Eye (tissue), 1 donor: ENCODE results near the gene TMPRSS11B.
"Not testable (repeated sequence)": the region's sequence is repeated elsewhere in the genome, so short reads cannot be mapped to it uniquely, and the experiment has no call there.

Source experiments
- DNase-seq: peaks from one replicate; pipeline ENCODE4 v3.0.0-alpha.2; 2015

The TMPRSS11B gene, protein sequence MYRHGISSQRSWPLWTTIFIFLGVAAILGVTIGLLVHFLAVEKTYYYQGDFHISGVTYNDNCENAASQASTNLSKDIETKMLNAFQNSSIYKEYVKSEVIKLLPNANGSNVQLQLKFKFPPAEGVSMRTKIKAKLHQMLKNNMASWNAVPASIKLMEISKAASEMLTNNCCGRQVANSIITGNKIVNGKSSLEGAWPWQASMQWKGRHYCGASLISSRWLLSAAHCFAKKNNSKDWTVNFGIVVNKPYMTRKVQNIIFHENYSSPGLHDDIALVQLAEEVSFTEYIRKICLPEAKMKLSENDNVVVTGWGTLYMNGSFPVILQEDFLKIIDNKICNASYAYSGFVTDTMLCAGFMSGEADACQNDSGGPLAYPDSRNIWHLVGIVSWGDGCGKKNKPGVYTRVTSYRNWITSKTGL

DNA sequence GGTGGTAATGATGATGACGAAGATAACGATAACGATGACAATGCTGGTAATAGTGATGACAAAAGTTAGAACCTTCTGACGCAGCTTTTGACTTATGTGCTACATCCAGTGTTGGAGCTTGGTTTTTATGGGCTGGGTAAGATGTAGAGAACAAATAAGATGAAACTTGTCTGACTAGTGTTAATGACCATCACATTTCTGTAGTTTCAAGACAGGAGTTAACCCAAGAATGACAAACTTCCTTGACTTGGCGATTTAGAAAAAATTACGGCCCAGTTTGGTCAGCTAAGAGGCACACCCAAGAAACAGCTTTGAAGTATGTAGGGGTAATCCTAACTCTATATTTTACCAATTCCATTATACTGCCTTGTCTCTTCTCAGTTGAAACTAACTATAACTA is at the start of gene TMPRSS11B:
TSS of gene TMPRSS11B (minus strand) at position 101 of the 400 bp plus-strand sequence. CDS start 136 bp downstream, outside the sequence.
- no peak for DNase-seq

DNA sequence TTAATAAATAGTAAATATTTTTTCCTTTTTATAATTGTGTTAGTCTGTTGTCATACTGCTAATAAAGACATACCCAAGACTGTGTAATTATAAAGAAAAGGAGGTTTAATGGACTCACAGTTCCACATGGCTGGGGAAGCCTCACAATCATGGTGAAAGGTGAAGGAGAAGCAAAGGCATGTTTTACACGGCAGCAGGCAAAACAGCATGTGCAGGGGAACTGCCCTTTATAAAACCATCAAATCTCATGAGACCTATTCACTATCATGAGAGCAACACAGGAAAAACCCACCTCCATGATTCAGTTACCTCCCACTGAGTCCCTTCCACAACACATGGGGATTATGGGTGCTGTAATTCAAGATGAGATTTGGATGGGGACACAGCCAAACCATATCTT is 45.8 kb upstream of the TMPRSS11B start:
- DNase-seq: no peak

DNA sequence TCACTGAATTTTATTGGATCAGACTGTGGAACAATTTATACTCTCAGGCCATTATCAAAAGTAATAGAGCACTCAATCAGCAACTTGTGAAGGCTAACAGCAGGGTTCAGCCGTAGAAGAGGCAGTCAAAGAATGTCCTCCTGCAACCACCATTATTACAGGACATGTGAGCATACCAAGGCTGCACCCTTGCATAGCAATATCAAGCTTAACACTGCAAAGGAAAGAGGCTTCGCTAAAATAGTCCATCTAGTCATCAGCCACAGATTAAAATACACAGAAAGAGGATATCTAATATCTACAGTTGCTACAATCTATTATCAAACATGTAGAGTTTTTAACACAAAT is 42.9 kb upstream of the TMPRSS11B start:
- no peak for DNase-seq

DNA sequence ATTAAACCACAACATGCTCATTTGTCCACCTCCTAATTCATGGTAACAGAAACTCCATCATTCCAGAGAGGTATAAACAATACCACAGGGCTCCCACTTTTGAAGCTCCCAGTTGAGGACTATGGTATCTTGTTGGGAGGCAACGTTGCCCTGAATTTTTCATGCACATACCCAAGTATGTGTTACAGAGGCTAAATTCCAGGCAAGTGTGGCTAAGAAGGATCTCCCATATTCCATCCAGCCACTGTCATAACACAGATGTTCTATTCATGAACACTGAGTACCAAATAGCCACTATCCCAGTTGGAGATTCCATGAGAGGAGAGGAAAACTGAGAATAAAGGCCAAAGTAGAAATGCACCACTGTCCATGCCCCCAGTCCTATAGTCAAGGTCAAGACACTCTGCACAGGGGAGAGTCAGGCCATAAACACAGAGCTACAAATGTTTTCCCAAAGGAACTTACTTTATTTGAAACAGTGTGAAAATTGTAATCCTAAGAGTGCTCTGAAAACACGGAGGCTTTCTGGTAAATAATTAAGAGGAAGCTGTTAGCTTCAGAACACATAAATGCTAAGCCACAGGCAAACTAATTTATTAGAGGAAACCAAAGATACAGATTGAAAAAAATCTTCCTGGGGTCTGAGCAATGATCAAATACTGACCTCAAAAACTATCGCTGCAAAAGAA is 42.4 kb upstream of the TMPRSS11B start:
- DNase-seq: no peak

DNA sequence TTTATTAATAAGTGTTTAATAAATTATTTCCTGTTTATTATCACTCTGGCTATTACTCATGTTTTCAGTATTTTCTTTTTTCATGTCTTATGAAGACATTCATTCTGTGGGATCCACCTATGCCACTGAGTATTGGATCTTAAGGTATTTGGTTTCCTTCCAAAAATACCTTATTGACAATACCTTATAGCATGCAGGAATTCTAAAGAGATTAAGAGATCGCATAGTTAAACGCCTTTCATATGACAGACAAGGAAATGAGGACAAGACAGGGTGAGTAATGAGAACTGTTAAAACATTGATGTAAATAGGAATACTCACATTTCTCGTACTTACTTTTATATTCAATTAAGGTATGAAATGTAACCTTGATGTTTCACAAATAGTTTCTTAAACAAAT is 38.2 kb upstream of the TMPRSS11B start:
- DNase-seq: no peak

DNA sequence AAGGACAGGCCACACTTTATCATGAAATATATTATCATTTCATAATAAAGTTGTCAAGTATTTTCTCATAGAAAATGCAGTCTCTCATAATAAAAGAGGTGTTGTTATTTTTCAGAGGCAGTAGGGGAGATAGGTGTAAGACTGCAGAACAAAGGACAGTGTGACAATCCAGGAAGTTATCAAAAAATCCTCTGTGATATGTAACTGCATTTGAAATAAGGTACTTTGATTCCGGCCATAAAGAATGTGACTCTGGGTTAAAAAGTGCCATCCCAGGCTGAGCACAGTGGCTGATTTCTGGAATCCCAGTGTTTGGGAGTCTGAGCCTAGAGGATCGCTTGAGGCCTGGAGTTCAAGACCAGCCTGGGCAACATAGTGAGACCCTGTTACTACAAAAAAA is 37.6 kb upstream of the TMPRSS11B start:
- DNase-seq: no peak

DNA sequence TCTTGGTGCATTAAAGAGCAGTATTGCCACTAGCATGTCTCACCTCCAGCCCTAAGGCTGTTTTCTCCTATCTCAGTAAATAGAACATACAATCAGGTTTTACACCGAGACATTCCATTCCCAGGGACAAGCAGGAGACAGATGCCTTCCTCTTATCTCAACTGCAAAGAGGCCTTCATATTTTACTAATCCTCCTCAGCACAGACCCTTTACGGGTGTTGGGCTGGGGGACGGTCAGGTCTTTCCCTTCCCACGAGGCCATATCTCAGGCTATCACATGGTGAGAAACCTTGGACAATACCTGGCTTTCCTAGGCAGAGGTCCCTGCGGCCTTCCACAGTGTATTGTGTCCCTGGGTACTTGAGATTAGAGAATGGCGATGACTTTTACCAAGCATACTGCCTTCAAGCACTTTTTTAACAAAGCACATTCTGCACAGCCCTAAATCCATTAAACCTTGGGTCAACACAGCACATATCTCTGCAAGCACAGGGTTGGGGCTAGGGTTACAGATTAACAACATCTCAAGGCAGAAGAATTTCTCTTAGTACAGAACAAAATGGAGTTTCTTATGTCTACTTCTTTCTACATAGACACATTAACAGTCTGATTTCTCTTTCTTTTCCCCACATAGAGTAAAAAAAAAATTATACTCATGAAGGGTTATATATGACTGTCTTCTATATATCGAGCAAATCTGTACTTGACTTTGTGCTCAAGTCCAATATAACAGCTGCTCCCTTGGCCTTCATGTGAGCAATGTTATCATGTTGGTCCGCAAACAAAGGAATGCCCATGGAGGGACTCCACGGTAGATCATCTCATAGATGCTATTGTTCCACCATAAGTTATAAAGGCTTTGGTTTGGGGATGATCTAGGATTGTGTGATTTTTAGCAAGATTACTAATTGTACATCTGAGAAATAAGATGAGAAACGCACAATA is 36.6 kb upstream of the TMPRSS11B start:
- DNase-seq: not testable (repeated sequence)

DNA sequence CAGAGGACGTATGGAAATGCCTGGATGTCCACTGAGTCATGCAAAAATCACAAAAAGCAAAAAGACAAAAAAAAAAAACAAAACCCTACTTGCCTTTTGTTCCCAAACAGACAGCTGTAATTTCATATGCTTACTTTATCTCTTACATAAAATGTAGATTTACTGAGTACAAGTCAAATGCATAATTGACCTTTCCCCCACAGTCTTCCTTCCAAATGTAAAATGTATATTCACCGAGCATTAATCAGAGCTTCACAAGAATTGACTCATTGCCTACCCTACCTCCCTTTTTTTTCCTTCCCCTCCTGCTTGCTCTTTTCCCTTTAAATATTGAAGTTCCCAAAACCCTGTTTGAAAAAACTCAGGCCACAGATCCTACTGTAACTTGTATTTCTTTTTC is 32.5 kb upstream of the TMPRSS11B start:
- DNase-seq: no peak

DNA sequence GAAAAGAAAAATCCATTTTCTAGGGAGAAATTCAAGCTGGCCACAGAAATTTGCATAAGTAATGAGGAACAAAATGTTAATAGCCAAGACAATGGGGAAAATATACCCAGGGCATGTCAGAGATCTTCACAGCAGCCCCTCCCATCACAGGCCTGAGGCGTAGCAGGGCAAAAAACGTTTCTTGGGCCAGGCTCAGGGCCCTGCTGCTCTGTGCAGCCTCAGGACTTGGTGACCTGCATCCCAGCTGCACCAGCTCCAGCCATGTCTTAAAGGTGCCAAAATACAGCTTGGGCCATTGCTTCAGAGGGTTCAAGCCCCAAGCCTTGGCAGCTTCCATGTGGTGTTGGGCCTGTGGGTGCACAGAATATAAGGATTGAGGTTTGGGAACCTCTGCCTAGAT is 32.1 kb upstream of the TMPRSS11B start:
- DNase-seq: no peak

DNA sequence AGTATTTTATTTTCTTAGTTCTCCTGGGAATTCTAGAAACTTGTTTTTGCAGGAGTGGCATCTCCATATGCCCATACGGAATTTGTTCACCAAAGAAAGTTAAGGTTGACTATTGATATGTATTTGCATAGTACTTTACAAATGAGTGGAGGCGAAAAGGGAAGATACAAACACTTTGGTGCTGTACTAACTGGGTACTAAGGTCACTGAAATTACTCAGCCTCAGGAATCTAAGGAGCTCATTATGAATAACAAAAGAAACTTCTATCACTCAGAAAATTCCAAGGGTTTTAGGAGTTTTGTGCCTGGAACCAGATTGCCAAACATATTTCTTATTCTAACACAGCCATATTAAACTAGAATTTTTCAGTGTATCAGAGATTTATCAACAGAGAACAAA is 27.4 kb upstream of the TMPRSS11B start:
- DNase-seq: no peak

DNA sequence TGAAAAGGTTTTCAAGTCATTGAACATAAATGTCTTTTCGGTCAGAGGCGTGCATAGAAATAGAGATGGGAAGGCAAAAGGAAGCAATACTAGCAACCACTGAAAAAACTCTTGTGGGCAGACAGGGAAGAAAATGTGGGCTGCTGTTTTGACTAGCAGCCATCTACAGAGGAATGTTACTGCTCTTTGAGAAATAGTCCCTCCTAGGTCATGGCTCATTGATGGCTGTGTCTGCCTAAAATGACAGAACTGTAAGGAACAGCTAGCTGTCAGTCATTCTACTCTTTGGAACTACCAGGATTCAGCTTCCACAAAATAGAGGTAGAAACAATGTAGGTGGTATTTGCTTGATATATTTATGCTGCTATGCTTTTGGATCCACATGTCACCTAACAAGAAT is 26.9 kb upstream of the TMPRSS11B start:
- DNase-seq: no peak

DNA sequence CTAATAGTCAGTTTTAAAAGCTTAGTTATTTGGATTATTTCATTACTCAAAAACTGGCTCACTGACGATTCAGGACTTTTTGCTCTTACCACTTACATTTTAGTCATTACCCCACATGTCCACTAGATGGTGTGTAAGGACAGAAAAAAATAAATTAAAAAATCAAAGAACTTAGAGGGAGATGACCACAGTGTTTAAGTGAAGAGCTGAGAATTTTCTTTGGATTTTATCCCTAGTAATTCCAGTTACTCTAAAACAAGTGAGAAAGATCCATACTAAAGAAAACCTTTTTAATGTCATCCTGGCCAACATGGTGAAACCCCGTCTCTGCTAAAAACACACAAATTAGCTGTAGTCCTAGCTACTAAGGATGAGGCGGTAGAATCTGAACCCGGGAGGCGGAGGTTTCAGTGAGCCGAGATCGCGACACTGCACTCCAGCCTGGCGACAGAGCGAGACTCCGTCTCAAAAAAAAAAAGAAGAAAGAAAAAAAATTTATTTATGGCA is 26.4 kb upstream of the TMPRSS11B start:
- peak; percentile 84 for DNase-seq

DNA sequence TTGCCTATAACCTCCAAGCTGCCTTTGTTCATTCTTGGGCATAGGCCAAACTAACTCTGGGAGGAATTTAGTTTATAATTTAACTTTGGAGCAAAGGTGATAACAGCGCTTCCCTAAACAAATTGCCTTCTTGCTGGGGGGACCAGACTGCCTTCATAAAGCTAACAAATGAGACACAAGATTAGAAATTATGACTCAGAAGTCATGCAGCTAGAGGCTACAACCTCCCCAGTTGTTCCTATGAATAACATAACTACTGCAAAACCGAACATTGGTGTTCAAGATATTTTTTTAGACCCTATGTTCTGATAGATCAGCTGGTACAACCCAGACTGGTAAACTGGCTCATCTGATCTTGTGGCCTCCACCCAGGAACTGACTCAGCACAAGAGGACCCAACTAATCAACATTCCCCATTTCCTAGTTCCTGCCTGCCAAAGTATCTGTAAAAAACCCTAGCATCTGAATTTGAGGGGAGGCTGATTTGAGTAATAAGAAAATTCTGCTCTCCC is 22.0 kb upstream of the TMPRSS11B start:
- DNase-seq: no peak

DNA sequence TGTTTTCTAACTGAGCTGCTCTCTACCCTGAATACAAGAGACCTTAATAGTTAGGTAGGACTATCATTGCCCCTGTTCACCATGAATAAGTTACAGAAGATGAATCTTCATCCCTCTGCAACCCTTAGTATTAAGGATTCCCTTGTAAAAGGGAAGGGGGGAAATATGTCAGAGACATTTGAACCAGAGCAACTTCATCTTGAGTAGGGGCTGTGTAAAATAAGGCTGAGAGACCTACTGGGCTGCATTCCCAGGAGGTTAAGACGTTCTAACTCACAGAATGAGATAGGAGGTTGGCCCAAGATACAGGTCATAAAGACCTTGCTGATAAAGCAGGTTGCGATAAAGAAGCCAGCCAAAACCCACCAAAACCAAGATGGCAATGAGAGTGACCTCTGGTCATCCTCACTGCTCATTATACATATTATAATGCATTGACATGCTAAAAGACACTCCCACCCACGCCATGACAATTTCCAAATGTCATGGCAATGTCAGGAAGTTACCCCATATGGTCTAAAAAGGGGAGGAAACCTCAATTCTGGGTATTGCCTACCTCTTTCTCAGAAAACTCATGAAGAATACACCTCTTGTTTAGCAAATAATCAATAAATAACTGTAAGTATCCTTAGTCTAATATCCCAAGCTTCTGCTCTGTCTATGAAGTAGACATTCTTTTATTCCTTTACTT is 19.5 kb upstream of the TMPRSS11B start:
- no peak for DNase-seq

DNA sequence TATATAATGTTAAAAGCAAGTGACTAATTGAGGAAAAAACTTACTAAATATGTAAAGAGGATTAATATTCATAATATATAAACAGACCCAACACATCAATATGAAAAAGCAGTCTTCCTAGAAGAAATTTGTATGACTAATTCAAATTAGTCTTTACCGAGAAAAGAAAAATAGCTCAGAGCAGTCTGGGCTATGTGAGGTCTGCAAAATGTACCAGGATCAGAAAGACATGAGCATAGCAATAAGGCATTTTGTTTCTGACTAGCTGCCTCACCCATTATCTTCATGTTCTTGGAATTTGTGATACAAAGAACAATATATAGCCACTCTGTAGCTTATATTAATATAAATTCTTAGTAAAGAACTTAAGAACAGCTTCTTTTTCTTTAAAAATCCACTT is 13.7 kb upstream of the TMPRSS11B start:
- DNase-seq: no peak

DNA sequence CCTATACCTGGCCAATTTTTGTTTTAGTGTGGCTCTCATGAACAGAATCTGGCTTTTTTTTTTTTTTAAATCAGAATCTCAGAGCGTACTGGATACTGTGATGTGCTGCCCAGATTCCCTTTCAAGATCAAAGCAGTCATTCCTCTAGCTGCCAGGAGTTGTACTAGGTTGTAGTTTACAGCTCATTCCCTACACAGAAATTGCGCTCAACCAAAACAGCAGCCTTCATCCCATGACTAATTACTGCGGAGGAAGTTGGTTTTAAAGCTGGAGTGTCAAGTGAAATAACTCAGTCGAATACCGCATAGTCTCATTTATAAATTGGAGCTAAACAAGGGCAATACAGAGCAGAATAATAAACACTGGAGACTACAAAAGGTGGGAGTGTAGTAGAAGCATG is 12.2 kb upstream of the TMPRSS11B start:
- DNase-seq: no peak

DNA sequence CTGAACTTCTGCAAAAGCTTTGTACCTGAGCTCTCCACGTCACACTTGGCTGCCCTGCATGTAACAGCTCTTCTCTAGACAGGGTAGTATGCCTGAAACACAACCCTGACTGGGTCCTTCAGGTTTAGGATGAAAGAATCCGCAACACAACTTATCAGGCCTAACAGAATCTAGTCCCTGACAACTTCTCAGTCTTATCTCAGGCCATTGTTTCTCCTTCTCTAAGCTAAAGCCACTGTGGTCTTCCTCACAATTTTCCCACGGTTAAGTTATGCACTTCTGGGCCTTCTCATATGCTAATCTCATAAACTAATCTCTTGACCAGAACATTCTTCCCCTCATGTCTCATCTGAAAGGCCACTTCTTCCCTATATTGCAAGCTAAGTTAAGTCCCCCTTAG is 10.8 kb upstream of the TMPRSS11B start:
- no peak for DNase-seq

DNA sequence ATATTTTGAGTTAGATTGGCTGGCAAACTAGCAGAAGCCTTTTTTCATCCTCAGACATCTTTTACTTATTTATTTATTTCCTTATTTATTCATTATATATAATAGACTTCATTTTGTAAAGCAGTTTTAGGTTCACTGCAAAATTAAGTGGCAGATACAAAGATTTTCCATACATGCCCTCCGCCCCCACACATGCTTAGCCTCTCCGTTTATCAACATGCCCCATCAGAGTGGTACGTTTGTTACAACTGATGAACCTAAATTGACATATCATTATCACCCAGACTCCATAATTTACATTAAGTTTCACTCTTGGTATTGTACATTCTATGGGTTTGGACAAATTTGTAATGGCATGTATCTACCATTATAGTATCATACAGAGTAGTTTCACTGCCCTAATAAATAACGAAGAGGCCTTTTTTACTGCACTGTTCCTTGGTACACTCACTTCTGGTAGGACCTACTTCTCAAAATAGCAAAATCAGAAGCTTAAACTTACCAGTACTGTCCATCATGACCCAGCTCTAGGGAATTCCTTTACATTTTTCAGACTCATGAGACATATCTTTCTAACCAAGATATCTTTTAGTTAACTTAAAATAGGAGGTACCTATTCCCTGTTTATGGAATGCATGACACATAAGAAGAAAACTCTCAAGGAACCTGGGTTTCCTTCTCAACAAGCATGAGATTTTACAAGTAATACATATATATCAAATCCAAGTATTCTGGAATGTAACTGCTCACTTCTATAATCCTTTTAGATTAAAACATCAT is 4.8 kb upstream of the TMPRSS11B start:
- DNase-seq: no peak

DNA sequence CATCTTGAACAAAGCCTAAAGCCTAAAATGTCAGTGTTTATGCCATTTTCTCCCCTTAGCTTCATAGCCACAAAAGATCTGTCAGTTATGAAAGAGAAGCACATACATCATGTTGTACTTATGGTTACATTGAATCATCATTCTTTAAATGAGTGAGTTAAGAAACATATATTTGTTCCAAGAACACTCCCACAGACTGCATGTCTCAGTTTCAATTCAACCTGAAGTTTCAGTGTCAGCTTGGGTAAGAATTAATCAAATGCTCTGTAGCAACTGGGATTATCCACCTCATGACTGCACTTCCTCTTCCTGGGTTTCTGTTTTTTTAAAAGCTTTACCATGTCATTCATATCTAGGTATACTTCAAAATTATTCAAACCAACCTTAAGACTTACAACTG is 3.9 kb upstream of the TMPRSS11B start:
- DNase-seq: no peak

DNA sequence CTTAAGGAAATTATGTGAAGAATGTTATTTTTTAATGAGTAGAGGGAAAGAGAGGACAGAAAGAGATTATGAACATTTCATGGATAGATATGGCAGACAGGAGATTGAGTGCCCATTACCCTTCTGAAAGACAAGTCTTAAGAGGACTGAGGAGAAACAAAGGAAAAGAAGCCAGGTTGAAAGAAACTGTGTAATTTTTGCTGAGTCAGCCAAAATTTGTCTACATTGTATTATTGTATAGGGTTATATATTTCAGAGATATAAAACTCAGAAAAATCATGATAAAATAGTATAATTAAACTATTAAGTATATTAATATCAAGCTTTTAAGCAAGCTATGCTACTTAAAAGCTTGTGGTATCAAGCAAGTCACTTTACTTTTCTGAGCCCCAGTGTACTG is 4.9 kb downstream of the TMPRSS11B start:
- no peak for DNase-seq

DNA sequence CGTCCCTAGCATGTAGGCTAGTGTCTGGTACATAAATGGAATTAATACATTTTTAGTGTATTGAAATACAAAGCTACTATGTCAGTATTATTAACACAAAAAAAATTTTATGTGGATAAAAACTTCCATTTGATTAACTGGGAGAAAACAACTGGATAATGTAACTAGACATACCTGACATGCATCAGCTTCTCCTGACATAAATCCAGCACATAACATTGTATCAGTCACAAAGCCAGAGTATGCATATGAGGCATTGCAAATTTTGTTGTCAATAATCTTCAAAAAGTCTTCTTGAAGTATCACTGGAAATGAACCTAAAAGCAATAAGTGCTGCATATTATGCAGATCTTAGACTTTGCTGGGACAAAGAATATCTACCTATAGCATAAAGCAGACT is 16.9 kb downstream of the TMPRSS11B start:
- no peak for DNase-seq

DNA sequence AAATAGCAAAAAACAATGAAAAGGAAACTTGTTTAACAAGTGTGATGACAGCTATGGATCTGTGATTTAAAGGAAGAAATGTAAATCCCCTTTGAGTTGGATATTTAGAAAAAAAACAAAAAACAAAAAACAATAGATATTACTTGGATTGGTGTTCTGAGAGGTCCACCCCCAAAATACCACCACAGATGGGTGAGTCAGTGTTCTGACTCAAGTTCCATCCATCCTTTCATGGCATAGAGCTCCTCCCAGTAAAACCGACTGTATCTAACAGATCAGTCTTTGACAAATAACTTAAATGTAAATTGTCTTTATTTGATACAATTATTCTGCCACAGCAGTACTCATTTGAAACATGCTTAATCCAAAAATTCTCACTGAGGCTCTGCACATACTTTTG is 27.4 kb downstream of the TMPRSS11B start:
- DNase-seq: no peak
